ENCODE data around the gene ASB15.
A peak's percentile ranks its signal among the peaks of the same experiment; 100 is the strongest.

ASB15 gene

DNA sequence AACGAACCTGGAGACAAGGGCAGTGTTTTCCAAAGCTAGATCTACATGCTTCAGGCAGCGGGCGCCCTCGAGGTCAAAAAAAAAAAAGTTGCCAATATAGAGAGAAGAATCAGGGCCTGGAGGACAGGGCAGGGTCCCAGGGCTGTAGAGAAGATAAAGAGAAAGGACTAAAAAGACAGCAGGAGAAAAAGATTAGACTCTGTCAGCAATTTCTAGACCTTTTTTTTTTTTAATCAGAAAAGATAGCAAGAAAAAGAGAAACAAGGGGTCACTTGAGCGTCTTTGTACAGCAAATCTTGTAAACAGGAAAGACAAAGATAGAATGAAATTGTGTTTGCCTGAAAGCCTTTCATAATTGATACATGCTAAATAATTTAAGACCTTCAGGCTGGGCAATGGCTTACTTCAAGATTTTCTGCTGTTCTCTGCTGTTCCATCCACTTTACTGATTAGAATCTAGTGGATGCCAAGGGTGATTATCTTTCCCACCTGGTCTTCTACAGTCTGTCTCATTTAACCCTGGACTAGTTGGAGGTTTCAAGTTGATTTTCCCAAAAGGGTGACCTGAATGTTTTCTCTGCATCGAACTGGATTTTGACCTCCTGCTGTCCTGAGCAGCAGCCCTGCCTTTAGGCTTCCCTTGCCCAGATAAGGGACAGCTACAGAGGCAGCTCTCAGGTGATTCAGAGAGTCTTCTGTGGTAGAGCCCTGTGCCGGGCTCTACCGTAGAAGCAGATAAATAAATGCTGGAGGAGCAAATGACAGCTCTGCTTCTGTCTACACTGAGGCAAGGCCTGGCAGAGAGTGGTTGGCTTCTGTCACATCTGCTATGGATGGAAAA is 59.1 kb downstream of the ASB15 start:
- H3K27ac Mint-ChIP-seq = peak overlapping the region; percentile 89
- peak overlapping the region; percentile 38 for H3K4me3 Mint-ChIP-seq

DNA sequence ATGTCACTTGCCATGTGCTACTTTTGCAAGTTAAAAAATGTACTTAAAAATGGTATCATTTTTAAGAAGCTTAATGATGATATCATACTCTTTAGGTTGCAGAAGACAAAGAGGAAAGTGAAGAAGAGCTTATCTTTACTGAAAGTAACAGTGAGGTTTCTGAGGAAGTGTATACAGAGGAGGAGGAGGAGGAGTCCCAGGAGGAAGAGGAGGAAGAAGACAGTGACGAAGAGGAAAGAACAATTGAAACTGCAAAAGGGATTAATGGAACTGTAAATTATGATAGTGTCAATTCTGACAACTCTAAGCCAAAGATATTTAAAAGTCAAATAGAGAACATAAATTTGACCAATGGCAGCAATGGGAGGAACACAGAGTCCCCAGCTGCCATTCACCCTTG is 60.1 kb downstream of the ASB15 start:
- peaks cover 3% of the 10 kb centered on the region for H3K9me3 Mint-ChIP-seq
- TF ChIP-seq, protein P1, sequence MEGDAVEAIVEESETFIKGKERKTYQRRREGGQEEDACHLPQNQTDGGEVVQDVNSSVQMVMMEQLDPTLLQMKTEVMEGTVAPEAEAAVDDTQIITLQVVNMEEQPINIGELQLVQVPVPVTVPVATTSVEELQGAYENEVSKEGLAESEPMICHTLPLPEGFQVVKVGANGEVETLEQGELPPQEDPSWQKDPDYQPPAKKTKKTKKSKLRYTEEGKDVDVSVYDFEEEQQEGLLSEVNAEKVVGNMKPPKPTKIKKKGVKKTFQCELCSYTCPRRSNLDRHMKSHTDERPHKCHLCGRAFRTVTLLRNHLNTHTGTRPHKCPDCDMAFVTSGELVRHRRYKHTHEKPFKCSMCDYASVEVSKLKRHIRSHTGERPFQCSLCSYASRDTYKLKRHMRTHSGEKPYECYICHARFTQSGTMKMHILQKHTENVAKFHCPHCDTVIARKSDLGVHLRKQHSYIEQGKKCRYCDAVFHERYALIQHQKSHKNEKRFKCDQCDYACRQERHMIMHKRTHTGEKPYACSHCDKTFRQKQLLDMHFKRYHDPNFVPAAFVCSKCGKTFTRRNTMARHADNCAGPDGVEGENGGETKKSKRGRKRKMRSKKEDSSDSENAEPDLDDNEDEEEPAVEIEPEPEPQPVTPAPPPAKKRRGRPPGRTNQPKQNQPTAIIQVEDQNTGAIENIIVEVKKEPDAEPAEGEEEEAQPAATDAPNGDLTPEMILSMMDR (IDR thresholded peaks at IDR 0.05) = no peak
- no peak overlapping the region for H3K4me3 Mint-ChIP-seq
- H3K27me3 Mint-ChIP-seq (ENCODE audit: low read depth, poor library complexity) = peaks cover 6% of the 10 kb centered on the region
- DNase-seq = no peak
- peak overlapping the region; percentile 34 for H3K27ac Mint-ChIP-seq
- peaks cover 50% of the 10 kb centered on the region for H3K4me1 Mint-ChIP-seq
- peaks cover 4% of the 10 kb centered on the region for H3K36me3 Mint-ChIP-seq (ENCODE audit: low read depth)

More for the DNA sequence above, 59.1 kb downstream of the ASB15 start:
- Mint-ChIP-seq H3K9me3 (peaks cover 3% of the 10 kb centered on the region), H3K36me3 (ENCODE audit: low read depth) (peaks cover 4% of the 10 kb centered on the region), H3K27me3 (ENCODE audit: low read depth, poor library complexity) (peaks cover 6% of the 10 kb centered on the region), H3K4me1 (peaks cover 47% of the 10 kb centered on the region)
- DNase-seq = no peak
- TF ChIP-seq, protein P1 (IDR thresholded peaks at IDR 0.05) = no peak

DNA sequence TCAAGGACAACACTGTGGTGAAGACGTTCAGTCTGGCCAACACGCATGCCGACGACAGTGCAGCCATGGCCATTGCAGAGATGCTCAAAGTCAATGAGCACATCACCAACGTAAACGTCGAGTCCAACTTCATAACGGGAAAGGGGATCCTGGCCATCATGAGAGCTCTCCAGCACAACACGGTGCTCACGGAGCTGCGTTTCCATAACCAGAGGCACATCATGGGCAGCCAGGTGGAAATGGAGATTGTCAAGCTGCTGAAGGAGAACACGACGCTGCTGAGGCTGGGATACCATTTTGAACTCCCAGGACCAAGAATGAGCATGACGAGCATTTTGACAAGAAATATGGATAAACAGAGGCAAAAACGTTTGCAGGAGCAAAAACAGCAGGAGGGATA is 60.7 kb downstream of the ASB15 start:
- Mint-ChIP-seq H3K27ac (no peak overlapping the region), H3K4me3 (no peak overlapping the region), H3K27me3 (ENCODE audit: low read depth, poor library complexity) (peaks cover 6% of the 10 kb centered on the region), H3K4me1 (peaks cover 50% of the 10 kb centered on the region), H3K9me3 (peaks cover 3% of the 10 kb centered on the region), H3K36me3 (ENCODE audit: low read depth) (peaks cover 4% of the 10 kb centered on the region)
- DNase-seq = no peak
- TF ChIP-seq, protein P1 (IDR thresholded peaks at IDR 0.05) = no peak

DNA sequence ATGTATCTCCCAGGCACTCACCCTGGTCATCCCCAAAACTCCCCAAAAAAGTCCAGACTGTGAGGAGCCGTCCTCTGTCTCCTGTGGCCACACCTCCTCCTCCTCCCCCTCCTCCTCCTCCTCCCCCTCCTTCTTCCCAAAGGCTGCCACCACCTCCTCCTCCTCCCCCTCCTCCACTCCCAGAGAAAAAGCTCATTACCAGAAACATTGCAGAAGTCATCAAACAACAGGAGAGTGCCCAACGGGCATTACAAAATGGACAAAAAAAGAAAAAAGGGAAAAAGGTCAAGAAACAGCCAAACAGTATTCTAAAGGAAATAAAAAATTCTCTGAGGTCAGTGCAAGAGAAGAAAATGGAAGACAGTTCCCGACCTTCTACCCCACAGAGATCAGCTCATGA is 61.1 kb downstream of the ASB15 start:
- no peak overlapping the region for H3K4me3 Mint-ChIP-seq
- TF ChIP-seq, protein P1 (IDR thresholded peaks at IDR 0.05) = no peak
- H3K27ac Mint-ChIP-seq = no peak overlapping the region
- peaks cover 3% of the 10 kb centered on the region for H3K9me3 Mint-ChIP-seq
- peaks cover 6% of the 10 kb centered on the region for H3K27me3 Mint-ChIP-seq (ENCODE audit: low read depth, poor library complexity)
- H3K4me1 Mint-ChIP-seq = peaks cover 50% of the 10 kb centered on the region
- H3K36me3 Mint-ChIP-seq (ENCODE audit: low read depth) = peaks cover 4% of the 10 kb centered on the region
- no peak for DNase-seq

DNA sequence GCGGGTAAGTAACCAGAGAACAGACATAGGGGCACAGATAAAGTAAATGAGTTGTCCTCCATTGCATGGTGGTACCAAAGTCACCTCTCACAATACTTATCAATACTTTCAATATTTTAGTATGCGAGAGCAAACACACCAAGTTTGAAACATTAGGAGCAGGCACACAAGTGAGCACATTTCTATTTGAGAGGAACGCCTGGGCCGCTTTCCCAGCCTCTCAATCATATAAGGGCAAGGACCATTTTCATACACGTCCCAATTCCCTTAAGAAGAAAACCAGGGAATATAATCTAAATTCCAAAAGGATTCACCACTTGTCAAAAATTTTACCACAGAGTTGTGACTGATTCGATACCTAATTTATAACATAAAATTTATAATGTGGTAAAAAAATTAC is 61.6 kb downstream of the ASB15 start:
- Mint-ChIP-seq H3K9me3 (peaks cover 3% of the 10 kb centered on the region), H3K27me3 (ENCODE audit: low read depth, poor library complexity) (peaks cover 6% of the 10 kb centered on the region), H3K27ac (no peak overlapping the region), H3K4me3 (no peak overlapping the region), H3K36me3 (ENCODE audit: low read depth) (peaks cover 4% of the 10 kb centered on the region), H3K4me1 (peaks cover 50% of the 10 kb centered on the region)
- TF ChIP-seq, protein P1 (IDR thresholded peaks at IDR 0.05) = no peak
- DNase-seq = no peak

DNA sequence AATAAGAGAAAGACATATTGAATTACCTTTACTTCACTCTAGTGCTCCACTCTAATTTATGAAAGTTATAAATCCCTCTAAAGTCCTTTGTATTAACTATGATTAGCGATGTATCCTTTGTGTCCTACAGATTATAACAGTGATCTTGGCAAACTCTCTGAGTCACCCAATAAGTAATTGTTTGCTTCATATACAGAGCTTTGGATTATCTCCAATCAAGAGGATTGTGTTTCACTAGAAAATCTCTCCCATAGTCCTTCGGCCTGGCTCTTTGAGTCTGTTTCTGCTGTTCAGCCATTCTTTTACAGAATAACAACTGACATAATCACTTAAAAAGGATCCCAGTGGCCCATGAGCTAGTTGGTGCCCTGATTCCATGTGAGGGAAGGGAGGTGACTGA is 63.5 kb downstream of the ASB15 start:
- Mint-ChIP-seq H3K4me1 (peaks cover 41% of the 10 kb centered on the region), H3K27me3 (ENCODE audit: low read depth, poor library complexity) (peaks cover 3% of the 10 kb centered on the region), H3K27ac (no peak overlapping the region), H3K9me3 (peaks cover 3% of the 10 kb centered on the region), H3K4me3 (no peak overlapping the region), H3K36me3 (ENCODE audit: low read depth) (peaks cover 4% of the 10 kb centered on the region)
- DNase-seq = no peak
- TF ChIP-seq, protein P1 (IDR thresholded peaks at IDR 0.05) = no peak
